GM10266 (cell line): ENCODE measurements around the gene ZNF770.

ENCODE experiments used
- DNase-seq: peaks from one replicate; pipeline ENCODE4 v3.0.0; 2012; ENCODE audit errors: extremely low spot score
- TF ChIP-seq, protein P1 (sequence below): IDR thresholded peaks from 2 replicates; pipeline ENCODE4 v1.5.1; 2012; ENCODE audit warnings: mild to moderate bottlenecking, low read depth; ENCODE audit not compliant: control insufficient read depth, insufficient read depth; ENCODE audit errors: missing control alignments

ZNF770 gene, protein sequence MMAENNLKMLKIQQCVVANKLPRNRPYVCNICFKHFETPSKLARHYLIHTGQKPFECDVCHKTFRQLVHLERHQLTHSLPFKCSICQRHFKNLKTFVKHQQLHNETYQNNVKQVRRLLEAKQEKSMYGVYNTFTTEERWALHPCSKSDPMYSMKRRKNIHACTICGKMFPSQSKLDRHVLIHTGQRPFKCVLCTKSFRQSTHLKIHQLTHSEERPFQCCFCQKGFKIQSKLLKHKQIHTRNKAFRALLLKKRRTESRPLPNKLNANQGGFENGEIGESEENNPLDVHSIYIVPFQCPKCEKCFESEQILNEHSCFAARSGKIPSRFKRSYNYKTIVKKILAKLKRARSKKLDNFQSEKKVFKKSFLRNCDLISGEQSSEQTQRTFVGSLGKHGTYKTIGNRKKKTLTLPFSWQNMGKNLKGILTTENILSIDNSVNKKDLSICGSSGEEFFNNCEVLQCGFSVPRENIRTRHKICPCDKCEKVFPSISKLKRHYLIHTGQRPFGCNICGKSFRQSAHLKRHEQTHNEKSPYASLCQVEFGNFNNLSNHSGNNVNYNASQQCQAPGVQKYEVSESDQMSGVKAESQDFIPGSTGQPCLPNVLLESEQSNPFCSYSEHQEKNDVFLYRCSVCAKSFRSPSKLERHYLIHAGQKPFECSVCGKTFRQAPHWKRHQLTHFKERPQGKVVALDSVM

DNA sequence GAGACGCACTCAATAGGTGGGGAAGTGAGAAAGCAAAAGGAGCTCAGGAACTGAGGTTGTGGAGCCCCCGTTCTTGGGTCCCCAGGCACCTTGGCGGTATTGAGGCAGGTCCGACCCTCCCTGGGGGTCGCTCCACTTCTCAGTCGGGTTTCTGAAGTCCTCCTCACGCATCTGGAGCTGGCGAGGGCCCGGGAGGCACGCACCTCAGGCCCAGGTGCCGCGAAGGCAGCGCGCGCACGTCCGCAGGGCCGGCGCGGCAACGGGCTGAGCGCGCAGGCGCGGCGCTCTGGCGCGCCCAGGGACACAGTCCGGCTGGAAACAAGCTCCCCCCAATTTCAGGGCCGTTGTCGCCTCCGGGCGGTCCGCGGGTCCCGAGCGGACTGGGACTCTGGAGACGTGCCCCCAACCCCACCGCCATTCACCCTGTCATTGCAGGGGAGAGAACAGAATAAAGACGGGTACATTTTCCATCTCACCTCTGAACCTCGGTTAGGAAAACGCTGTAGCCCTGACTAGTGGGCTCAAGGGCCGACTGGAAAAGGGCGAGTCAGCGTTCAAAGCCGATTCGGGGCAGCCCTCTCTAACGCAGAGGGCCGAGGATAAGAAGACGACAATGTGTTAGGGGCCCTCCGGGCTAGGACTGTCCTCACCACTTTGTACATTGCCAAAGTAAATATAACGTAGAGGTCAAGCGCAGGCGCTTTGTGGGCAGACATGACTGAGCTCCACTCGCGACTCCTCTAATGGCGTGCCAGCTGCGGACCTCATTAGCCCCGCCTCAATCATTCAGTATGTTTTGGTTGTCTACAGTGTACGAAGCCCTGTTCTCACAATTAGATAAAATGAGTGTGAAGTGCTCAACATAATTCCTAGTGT, at the start of gene ZNF770:
Gene ZNF770 (minus strand): TSS at position 261 of the 876 bp plus-strand sequence. CDS start 4,853 bp downstream, outside the sequence.
- TF ChIP-seq, protein P1, sequence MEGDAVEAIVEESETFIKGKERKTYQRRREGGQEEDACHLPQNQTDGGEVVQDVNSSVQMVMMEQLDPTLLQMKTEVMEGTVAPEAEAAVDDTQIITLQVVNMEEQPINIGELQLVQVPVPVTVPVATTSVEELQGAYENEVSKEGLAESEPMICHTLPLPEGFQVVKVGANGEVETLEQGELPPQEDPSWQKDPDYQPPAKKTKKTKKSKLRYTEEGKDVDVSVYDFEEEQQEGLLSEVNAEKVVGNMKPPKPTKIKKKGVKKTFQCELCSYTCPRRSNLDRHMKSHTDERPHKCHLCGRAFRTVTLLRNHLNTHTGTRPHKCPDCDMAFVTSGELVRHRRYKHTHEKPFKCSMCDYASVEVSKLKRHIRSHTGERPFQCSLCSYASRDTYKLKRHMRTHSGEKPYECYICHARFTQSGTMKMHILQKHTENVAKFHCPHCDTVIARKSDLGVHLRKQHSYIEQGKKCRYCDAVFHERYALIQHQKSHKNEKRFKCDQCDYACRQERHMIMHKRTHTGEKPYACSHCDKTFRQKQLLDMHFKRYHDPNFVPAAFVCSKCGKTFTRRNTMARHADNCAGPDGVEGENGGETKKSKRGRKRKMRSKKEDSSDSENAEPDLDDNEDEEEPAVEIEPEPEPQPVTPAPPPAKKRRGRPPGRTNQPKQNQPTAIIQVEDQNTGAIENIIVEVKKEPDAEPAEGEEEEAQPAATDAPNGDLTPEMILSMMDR = no peak
- peak; percentile 79 for DNase-seq

DNA sequence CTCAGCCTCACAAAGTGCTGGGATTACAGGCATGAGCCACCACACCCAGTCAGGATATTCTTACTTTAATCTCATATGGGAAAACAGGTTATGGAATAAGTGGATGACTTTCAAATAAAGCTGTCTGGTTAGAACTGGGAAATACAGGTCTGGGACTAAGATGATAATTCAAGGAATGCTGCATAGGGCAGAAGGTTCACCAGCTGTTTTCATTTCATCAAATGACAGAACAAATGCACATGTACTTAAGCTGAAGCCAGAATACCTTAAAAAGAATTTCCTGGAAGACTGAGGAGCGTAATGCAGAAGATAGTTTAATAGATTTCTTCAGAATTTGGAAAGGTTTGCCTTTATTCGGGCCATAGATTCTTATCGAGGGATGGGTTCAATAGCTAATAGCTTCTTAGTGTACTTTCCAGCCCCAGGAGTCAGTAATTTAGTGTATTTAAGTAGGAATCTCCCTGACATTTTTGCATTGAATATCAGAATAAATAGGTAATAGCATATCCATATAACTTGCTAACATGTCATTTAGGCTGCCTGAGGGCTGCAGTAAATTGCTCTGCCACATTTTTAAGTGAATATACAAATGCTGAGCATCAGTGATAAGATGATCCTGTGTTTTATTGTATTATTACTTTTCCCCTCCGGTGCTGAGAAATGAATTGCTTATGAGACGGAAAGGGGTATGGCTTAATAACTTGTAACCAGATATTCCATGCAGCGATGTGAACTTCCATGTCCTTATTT, 40.3 kb upstream of the ZNF770 start:
- TF ChIP-seq, protein P1 = no peak
- DNase-seq = no peak

DNA sequence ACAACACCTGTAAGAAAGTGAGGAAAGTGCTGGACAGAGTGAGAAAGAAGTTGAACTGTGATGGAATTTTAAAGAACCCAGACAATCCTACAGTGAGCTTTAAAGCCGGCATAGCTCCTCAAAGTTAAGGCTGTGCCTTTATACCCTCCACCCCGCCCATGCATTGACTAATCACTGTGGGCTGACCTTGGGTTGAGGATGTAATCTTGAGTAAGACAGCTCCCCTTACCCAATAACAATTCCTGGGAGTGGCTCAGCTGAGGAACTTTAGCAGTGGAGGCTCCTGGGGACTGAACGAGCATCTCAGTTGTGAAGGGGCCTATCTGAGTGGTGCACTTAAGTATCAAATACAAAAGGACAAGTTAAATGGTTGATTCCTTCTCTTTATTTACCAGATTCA, 35.7 kb upstream of the ZNF770 start:
- TF ChIP-seq, protein P1 = no peak
- no peak for DNase-seq

DNA sequence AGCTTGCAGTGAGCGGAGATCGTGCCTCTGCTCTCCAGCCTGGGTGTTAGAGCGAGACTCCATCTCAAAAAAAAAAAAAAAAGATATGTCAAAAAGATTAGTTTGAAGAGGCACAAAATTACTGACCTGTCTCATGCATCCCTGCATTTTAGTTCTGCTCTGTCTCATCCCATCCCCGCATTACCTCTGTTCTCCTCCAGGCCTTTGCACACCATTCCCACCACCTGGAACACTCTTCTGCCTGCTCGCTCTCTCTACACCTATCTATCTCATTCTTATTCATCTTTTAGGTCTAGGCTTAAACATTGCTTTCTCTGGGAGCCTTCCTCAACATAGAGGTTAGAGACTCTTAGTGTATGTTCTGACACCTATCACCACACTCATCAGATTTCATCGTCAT, 32.9 kb upstream of the ZNF770 start:
- TF ChIP-seq, protein P1 = no peak
- no peak for DNase-seq

DNA sequence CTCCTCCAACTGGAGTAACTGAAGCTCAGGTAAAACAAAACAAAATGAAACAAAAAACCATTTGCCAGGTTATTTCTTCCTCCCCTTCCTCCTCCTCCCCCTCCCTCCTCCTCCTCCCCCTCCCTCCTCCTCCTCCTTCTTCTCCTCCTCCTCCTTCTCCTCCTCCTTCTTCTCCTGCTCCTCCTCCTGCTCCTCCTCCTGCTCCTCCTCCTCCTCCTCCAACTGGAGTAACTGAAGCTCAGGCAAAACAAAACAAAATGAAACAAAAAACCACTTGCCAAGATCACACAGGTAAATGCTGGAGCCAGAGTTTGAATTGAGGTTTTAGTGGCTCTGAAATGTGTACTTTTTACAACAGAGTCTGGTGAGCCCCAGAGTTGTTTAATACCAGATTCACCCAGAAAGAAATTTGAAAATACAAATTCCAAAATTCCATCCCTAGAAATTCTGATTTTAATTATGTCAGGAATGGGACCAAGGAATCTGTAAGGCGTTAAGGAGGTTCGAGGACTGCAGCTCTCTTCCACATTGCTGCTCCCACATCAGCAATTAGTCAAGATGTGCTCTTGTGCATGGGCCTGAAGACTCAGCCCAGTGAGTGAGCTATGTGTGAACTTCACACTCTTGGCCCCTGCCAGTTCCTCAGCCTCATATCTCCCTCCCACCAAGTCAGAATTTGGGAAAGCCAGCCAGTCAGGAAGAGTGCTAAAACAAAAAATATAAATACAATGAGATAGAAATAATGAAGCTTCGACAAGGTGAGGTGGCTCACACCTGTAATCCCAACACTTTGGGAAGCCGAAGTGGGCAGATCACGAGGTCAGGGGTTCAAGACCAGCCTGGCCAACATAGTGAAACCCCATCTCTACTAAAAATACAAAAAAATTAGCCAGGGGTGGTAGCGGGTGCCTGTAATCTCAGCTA, 31.6 kb upstream of the ZNF770 start:
- TF ChIP-seq, protein P1 = no peak
- no peak for DNase-seq

DNA sequence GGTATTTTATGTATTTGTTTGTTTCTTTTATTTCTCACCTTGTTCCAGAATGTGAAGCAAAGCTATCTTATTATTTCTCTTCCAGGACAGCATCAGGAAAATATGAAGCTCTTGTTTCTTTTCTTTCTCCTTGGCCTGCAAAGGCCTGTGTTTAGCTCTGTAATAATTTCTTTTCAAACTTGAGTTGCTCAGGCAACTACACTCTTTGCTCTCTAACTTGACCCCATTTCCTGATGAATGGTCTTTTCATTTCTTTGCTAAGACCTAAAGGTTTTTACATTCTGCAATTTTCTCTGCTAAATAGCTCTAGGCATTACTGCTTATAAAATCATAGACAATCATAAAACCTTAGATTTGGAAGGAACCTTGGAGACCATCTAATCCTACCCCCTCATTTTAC, 26.2 kb upstream of the ZNF770 start:
- TF ChIP-seq, protein P1 = no peak
- DNase-seq = no peak
